Measurements from ENCODE around the gene ZNF784.
A peak's percentile ranks its signal among the peaks of the same experiment; 100 is the strongest.

ZNF784 gene

GRCh38 chr19:55603581-55604292, 20.6 kb downstream of the ZNF784 start:
- Histone ChIP-seq H3K4me1 (ENCODE audit: control insufficient read depth, insufficient read depth, low read length) (peaks cover 25% of the 10 kb centered on the region), H3K27me3 (ENCODE audit: control insufficient read depth, insufficient read depth, low read length) (no peaks in the 10 kb centered on the region), H3K4me2 (ENCODE audit: low read length) (no peak overlapping the region), H3K4me3 (ENCODE audit: low read length) (no peak overlapping the region), H3K9ac (ENCODE audit: low read depth, low read length) (no peak overlapping the region), H3K36me3 (ENCODE audit: insufficient read depth, low read length) (no peaks in the 10 kb centered on the region), H3K9me3 (replicated peaks; ENCODE audit: low read length) (no peaks in the 10 kb centered on the region)

- Histone ChIP-seq H3K9me3 (replicated peaks; ENCODE audit: low read length) (no peaks in the 10 kb centered on the region), H3K4me1 (ENCODE audit: control insufficient read depth, insufficient read depth, low read length) (peaks cover 29% of the 10 kb centered on the region), H3K27me3 (ENCODE audit: control insufficient read depth, insufficient read depth, low read length) (no peaks in the 10 kb centered on the region), H3K36me3 (ENCODE audit: insufficient read depth, low read length) (peaks cover under 1% of the 10 kb centered on the region), H3K9ac (ENCODE audit: low read depth, low read length) (no peak overlapping the region), H3K4me3 (ENCODE audit: low read length) (no peak overlapping the region), H3K4me2 (ENCODE audit: low read length) (no peak overlapping the region)
Measured at GRCh38 chr19:55603115-55603514, 21.3 kb downstream of the ZNF784 start.

- peaks cover 29% of the 10 kb centered on the region for H3K4me1 ChIP-seq (ENCODE audit: control insufficient read depth, insufficient read depth, low read length)
- H3K27me3 ChIP-seq (ENCODE audit: control insufficient read depth, insufficient read depth, low read length) = no peaks in the 10 kb centered on the region
- no peak overlapping the region for H3K4me3 ChIP-seq (ENCODE audit: low read length)
- no peak overlapping the region for H3K9ac ChIP-seq (ENCODE audit: low read depth, low read length)
- no peak overlapping the region for H3K4me2 ChIP-seq (ENCODE audit: low read length)
- peaks cover 6% of the 10 kb centered on the region for H3K36me3 ChIP-seq (ENCODE audit: insufficient read depth, low read length)
- H3K9me3 ChIP-seq (replicated peaks; ENCODE audit: low read length) = no peaks in the 10 kb centered on the region
Measured at GRCh38 chr19:55602104-55603001, 22.0 kb downstream of the ZNF784 start.

- Histone ChIP-seq H3K4me1 (ENCODE audit: control insufficient read depth, insufficient read depth, low read length) (peaks cover 20% of the 10 kb centered on the region), H3K27me3 (ENCODE audit: control insufficient read depth, insufficient read depth, low read length) (no peaks in the 10 kb centered on the region), H3K4me3 (ENCODE audit: low read length) (peak overlapping the region; percentile 100), H3K9me3 (replicated peaks; ENCODE audit: low read length) (no peaks in the 10 kb centered on the region), H3K4me2 (ENCODE audit: low read length) (peak overlapping the region; percentile 95), H3K9ac (ENCODE audit: low read depth, low read length) (peak overlapping the region; percentile 95), H3K36me3 (ENCODE audit: insufficient read depth, low read length) (peaks cover 15% of the 10 kb centered on the region)
Measured at GRCh38 chr19:55601084-55601483, 23.3 kb downstream of the ZNF784 start.

GRCh38 chr19:55600662-55601028, 23.7 kb downstream of the ZNF784 start:
- H3K4me2 ChIP-seq (ENCODE audit: low read length) = peak overlapping the region; percentile 95
- no peaks in the 10 kb centered on the region for H3K27me3 ChIP-seq (ENCODE audit: control insufficient read depth, insufficient read depth, low read length)
- peaks cover 20% of the 10 kb centered on the region for H3K4me1 ChIP-seq (ENCODE audit: control insufficient read depth, insufficient read depth, low read length)
- peak overlapping the region; percentile 100 for H3K4me3 ChIP-seq (ENCODE audit: low read length)
- peak overlapping the region; percentile 95 for H3K9ac ChIP-seq (ENCODE audit: low read depth, low read length)
- no peaks in the 10 kb centered on the region for H3K9me3 ChIP-seq (replicated peaks; ENCODE audit: low read length)
- peaks cover 19% of the 10 kb centered on the region for H3K36me3 ChIP-seq (ENCODE audit: insufficient read depth, low read length)

- Histone ChIP-seq H3K4me2 (ENCODE audit: low read length) (peak within 1 kb of the TSS; percentile 95), H3K27me3 (ENCODE audit: control insufficient read depth, insufficient read depth, low read length) (no peaks in the 10 kb centered on the region), H3K9me3 (replicated peaks; ENCODE audit: low read length) (no peaks in the 10 kb centered on the region), H3K4me3 (ENCODE audit: low read length) (peak within 1 kb of the TSS; percentile 100), H3K4me1 (ENCODE audit: control insufficient read depth, insufficient read depth, low read length) (peaks cover 20% of the 10 kb centered on the region), H3K36me3 (ENCODE audit: insufficient read depth, low read length) (peaks cover 25% of the 10 kb centered on the region), H3K9ac (ENCODE audit: low read depth, low read length) (peak within 1 kb of the TSS; percentile 95)
Measured at GRCh38 chr19:55599842-55600661, 24.3 kb downstream of the ZNF784 start, which contains the start of gene ZNF524. ZNF524 (plus strand) TSS chr19:55600288; CDS start chr19:55602113, 1,825 bp downstream.

- no peaks in the 10 kb centered on the region for H3K27me3 ChIP-seq (ENCODE audit: control insufficient read depth, insufficient read depth, low read length)
- H3K4me1 ChIP-seq (ENCODE audit: control insufficient read depth, insufficient read depth, low read length) = peaks cover 16% of the 10 kb centered on the region
- H3K4me2 ChIP-seq (ENCODE audit: low read length) = peak within 1 kb of the TSS; percentile 95
- peaks cover 26% of the 10 kb centered on the region for H3K36me3 ChIP-seq (ENCODE audit: insufficient read depth, low read length)
- H3K9ac ChIP-seq (ENCODE audit: low read depth, low read length) = peak within 1 kb of the TSS; percentile 95
- H3K4me3 ChIP-seq (ENCODE audit: low read length) = peak within 1 kb of the TSS; percentile 100
- H3K9me3 ChIP-seq (replicated peaks; ENCODE audit: low read length) = no peaks in the 10 kb centered on the region
Measured at GRCh38 chr19:55599468-55599841, 24.9 kb downstream of the ZNF784 start, which contains the start of gene FIZ1. FIZ1 (minus strand) TSS chr19:55599517; CDS start chr19:55597865, 1,652 bp downstream.

GRCh38 chr19:55598719-55599467, 25.5 kb downstream of the ZNF784 start:
- Histone ChIP-seq H3K36me3 (ENCODE audit: insufficient read depth, low read length) (peaks cover 26% of the 10 kb centered on the region), H3K9ac (ENCODE audit: low read depth, low read length) (peak overlapping the region; percentile 95), H3K27me3 (ENCODE audit: control insufficient read depth, insufficient read depth, low read length) (no peaks in the 10 kb centered on the region), H3K4me3 (ENCODE audit: low read length) (peak overlapping the region; percentile 100), H3K9me3 (replicated peaks; ENCODE audit: low read length) (no peaks in the 10 kb centered on the region), H3K4me2 (ENCODE audit: low read length) (peak overlapping the region; percentile 88), H3K4me1 (ENCODE audit: control insufficient read depth, insufficient read depth, low read length) (peaks cover 14% of the 10 kb centered on the region)

GRCh38 chr19:55598034-55598433, 26.3 kb downstream of the ZNF784 start:
- Histone ChIP-seq H3K4me1 (ENCODE audit: control insufficient read depth, insufficient read depth, low read length) (peaks cover 14% of the 10 kb centered on the region), H3K36me3 (ENCODE audit: insufficient read depth, low read length) (peaks cover 26% of the 10 kb centered on the region)

GRCh38 chr19:55597501-55597921, 26.9 kb downstream of the ZNF784 start:
- Histone ChIP-seq H3K4me3 (ENCODE audit: low read length) (no peak overlapping the region), H3K9ac (ENCODE audit: low read depth, low read length) (no peak overlapping the region), H3K4me1 (ENCODE audit: control insufficient read depth, insufficient read depth, low read length) (peaks cover 14% of the 10 kb centered on the region), H3K36me3 (ENCODE audit: insufficient read depth, low read length) (peaks cover 26% of the 10 kb centered on the region), H3K9me3 (replicated peaks; ENCODE audit: low read length) (no peaks in the 10 kb centered on the region), H3K27me3 (ENCODE audit: control insufficient read depth, insufficient read depth, low read length) (no peaks in the 10 kb centered on the region), H3K4me2 (ENCODE audit: low read length) (no peak overlapping the region)

More at GRCh38 chr19:55598034-55598433, 26.3 kb downstream of the ZNF784 start:
- peak overlapping the region; percentile 88 for H3K4me2 ChIP-seq (ENCODE audit: low read length)
- H3K9me3 ChIP-seq (replicated peaks; ENCODE audit: low read length) = no peaks in the 10 kb centered on the region
- no peaks in the 10 kb centered on the region for H3K27me3 ChIP-seq (ENCODE audit: control insufficient read depth, insufficient read depth, low read length)
- no peak overlapping the region for H3K9ac ChIP-seq (ENCODE audit: low read depth, low read length)
- no peak overlapping the region for H3K4me3 ChIP-seq (ENCODE audit: low read length)

Data from skeletal muscle satellite cell (primary cell).